B cell (primary cell): ENCODE results near the gene SMPD3. TPM values are rescaled to one million over a fixed set of nuclear protein-coding genes. Genes with fewer than 3 reads are reported as not detected.

Experiments
- ATAC-seq: fragments of 200-7000 bp; cut with Tn5 transposase; one replicate; pipeline ENCODE4 v1.10.0; 2021; ENCODE audit warnings: low read depth, mild to moderate bottlenecking, moderate number of reproducible peaks, moderate library complexity
- CTCF ChIA-PET: fragments of 350-600 bp; sonication (Branson Sonifier 250); formaldehyde crosslinking; loops from one replicate; lab custom pipeline; 2021; ENCODE audit warnings: antibody characterized with exemption, inconsistent platforms; lab: Charles Lee
- POLR2A ChIA-PET: fragments of 350-600 bp; sonication (Branson Sonifier 250); formaldehyde crosslinking; loops from one replicate; lab custom pipeline; 2021; ENCODE audit warnings: antibody characterized with exemption; lab: Charles Lee
- DNase-seq: peaks from one replicate; pipeline ENCODE4 v3.0.0; 2013
- H2AFZ ChIP-seq: 2 replicates; pipeline ENCODE4 v1.6.1; 2012; ENCODE audit warnings: mild to moderate bottlenecking, low read depth, low read length; ENCODE audit not compliant: insufficient read depth, poor library complexity, severe bottlenecking
- H3K27ac ChIP-seq, 2 donors: 1 replicate in 1 of 2; 2 replicates in 1 of 2; pipeline ENCODE4 v1.5.1; 2012 to 2013; ENCODE audit warnings: low read length in 2 of 2, mild to moderate bottlenecking in 2 of 2, moderate library complexity in 1 of 2
- H3K27me3 ChIP-seq, 4 experiments: fragments of 200-600 bp in 1 of 4; sonication (generic) in 1 of 4; replicated peaks in 1 of 4; 1 replicate in 2 of 4; 2 replicates in 2 of 4; pipeline versions ENCODE4 v1.6.1 to v1.7.0; 2013 to 2016; ENCODE audit warnings: low read length in 3 of 4, mild to moderate bottlenecking in 2 of 4, mixed read lengths in 1 of 4, moderate library complexity in 1 of 4; ENCODE audit not compliant: insufficient read depth in 4 of 4, control insufficient read depth in 3 of 4; ENCODE audit errors: control extremely low read depth in 1 of 4
- H3K36me3 ChIP-seq, 2 experiments: replicated peaks in 1 of 2; 1 replicate in 1 of 2; 2 replicates in 1 of 2; pipeline versions ENCODE4 v1.6.1 to v1.7.1; 2013; ENCODE audit warnings: low read length in 1 of 2; ENCODE audit not compliant: insufficient read depth in 2 of 2, control insufficient read depth in 1 of 2; ENCODE audit errors: control extremely low read depth in 1 of 2, extremely low read depth in 1 of 2
- H3K4me1 ChIP-seq, 2 donors: fragments of 200-600 bp in 1 of 2; sonication (generic) in 1 of 2; 1 replicate in 1 of 2; 2 replicates in 1 of 2; pipeline versions ENCODE4 v1.5.1 to v1.6.1; 2013 to 2017; ENCODE audit warnings: low read length in 2 of 2; ENCODE audit not compliant: control insufficient read depth in 2 of 2, insufficient read depth in 2 of 2
- H3K4me2 ChIP-seq: replicated peaks from 2 replicates; pipeline ENCODE3; 2012; ENCODE audit warnings: mild to moderate bottlenecking, low read depth, low read length; ENCODE audit not compliant: poor library complexity, severe bottlenecking
- H3K4me3 ChIP-seq, 5 experiments: fragments of 200-600 bp in 1 of 5; sonication (generic) in 1 of 5; 1 replicate in 3 of 5; 2 replicates in 2 of 5; pipeline versions ENCODE4 v1.5.1 to v1.7.0; 2011 to 2016; ENCODE audit warnings: low read length in 4 of 5, mild to moderate bottlenecking in 4 of 5, low read depth in 2 of 5, control low read depth in 1 of 5, moderate library complexity in 1 of 5; ENCODE audit not compliant: insufficient read depth in 1 of 5; ENCODE audit errors: control extremely low read depth in 1 of 5, extremely low read depth in 1 of 5
- H3K79me2 ChIP-seq: fragments of 200-600 bp; sonication (generic); one replicate; pipeline ENCODE4 v1.6.0; 2016; ENCODE audit warnings: low read length; ENCODE audit not compliant: control insufficient read depth, insufficient read depth
- H3K9ac ChIP-seq: fragments of 200-600 bp; sonication (generic); 2 replicates; pipeline ENCODE4 v1.6.1; 2017; ENCODE audit warnings: mild to moderate bottlenecking, low read length, moderate library complexity
- H3K9me3 ChIP-seq, 3 donors: one replicate each; pipeline versions ENCODE4 v1.6.1 to v1.7.1; 2013; ENCODE audit warnings: low read length in 2 of 3; ENCODE audit not compliant: control insufficient read depth in 2 of 3, insufficient read depth in 1 of 3; ENCODE audit errors: control extremely low read depth in 1 of 3
- H4K20me1 ChIP-seq: 2 replicates; pipeline ENCODE4 v1.6.0; 2012; ENCODE audit warnings: mild to moderate bottlenecking, low read length; ENCODE audit not compliant: insufficient read depth, control insufficient read depth, poor library complexity, severe bottlenecking
- H3K27ac Mint-ChIP-seq: one replicate; pipeline ENCODE4 v1.8.0; 2021; ENCODE audit warnings: mixed read lengths
- H3K27me3 Mint-ChIP-seq: one replicate; pipeline ENCODE4 v1.8.0; 2021; ENCODE audit warnings: mixed read lengths
- H3K4me1 Mint-ChIP-seq: one replicate; pipeline ENCODE4 v1.8.0; 2021; ENCODE audit warnings: mixed read lengths
- H3K4me3 Mint-ChIP-seq: one replicate; pipeline ENCODE4 v1.8.0; 2021; ENCODE audit warnings: mixed read lengths
- H3K9me3 Mint-ChIP-seq: one replicate; pipeline ENCODE4 v1.8.0; 2022; ENCODE audit warnings: mixed read lengths; ENCODE audit not compliant: insufficient read depth
- EZH2 ChIP-seq: IDR thresholded peaks from 2 replicates; pipeline ENCODE4 v1.6.1; 2012; ENCODE audit warnings: borderline replicate concordance, low read depth, mild to moderate bottlenecking, moderate library complexity, low read length; ENCODE audit not compliant: insufficient read depth, poor library complexity, severe bottlenecking
- WGBS: methylation state at CpG from one replicate; pipeline ENCODE4 v1.1.5; 2013; ENCODE audit warnings: missing lambda C conversion rate; ENCODE audit not compliant: insufficient coverage; 5-methylcytosine and 5-hydroxymethylcytosine counted together
- intact Hi-C: fragments of 100-400 bp; cut with micrococcal nuclease; formaldehyde crosslinking; loops from one replicate; pipeline ENCODE4 v1.10.0; 2022
- polyA plus RNA-seq: library from polyadenylated mRNA; depleted of rRNA; stranded (reverse); fragments of >200 nt; gene quantifications from 2 replicates; pipeline ENCODE4 v1.2.3, GENCODE V29; 2012
- total RNA-seq, 2 donors: library from RNA; stranded (reverse); fragments of 120-200 nt in 1 of 2; gene quantifications; 1 replicate in 1 of 2; 2 replicates in 1 of 2; pipeline versions ENCODE4 v1.2.3 to v1.2.4, GENCODE V29; 2013 to 2022
- TF ChIP-seq, protein P1 (sequence below): fragments of 200-600 bp; IDR thresholded peaks from one replicate; pipeline ENCODE4 v1.8.0; 2022; ENCODE audit warnings: antibody characterized with exemption, mild to moderate bottlenecking

SMPD3 gene
- total and polyA plus RNA-seq, 2 donors (not counting 1 experiment from before 2014, with no cell fraction given) = 1.2 to 2.8 TPM

DNA sequence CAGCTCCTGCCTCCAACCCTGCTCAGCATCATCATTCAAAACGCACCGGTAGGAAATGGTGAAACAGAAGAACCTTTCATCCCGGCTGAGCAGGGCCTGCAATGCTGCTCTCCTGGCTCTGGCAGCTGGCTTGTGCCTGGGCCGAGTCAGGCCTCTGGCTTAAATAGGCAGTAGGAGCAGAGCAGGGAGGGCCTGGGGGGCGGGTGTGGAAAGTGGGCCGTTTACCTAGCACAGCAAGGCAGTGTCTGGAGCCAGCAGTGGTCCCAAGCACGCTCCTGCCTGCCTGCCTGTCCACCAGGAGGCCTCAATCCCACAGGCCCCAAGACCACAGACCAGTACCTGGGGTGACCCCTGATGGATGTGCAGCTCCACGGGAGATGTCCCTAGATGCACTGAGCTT is 59.3 kb downstream of the SMPD3 start:
- ChIA-PET CTCF (no interaction called here), POLR2A (no interaction called here)
- no peaks in the 10 kb centered on the region for H3K27me3 ChIP-seq
- H2AFZ ChIP-seq = no peak overlapping the region
- no peak overlapping the region for H3K27ac Mint-ChIP-seq
- H3K9me3 Mint-ChIP-seq = no peaks in the 10 kb centered on the region
- no peak overlapping the region for H3K9ac ChIP-seq
- H3K36me3 ChIP-seq = no peaks in the 10 kb centered on the region
- H3K27me3 Mint-ChIP-seq = no peaks in the 10 kb centered on the region
- peaks cover 15 to 20% of the 10 kb centered on the region in 2 donors for H3K4me1 ChIP-seq
- H3K27ac ChIP-seq = no peak overlapping the region
- no peak overlapping the region for H3K4me3 ChIP-seq
- H3K9me3 ChIP-seq = no peaks in the 10 kb centered on the region
- no peaks in the 10 kb centered on the region for H4K20me1 ChIP-seq
- H3K4me3 Mint-ChIP-seq = no peak overlapping the region
- no peak overlapping the region for H3K4me2 ChIP-seq
- no peak for ATAC-seq
- intact Hi-C loops = no loop called here
- no peaks in the 10 kb centered on the region for H3K79me2 ChIP-seq
- H3K4me1 Mint-ChIP-seq = peaks cover 18% of the 10 kb centered on the region
- WGBS = 96% methylated on average over 7 of the region's 8 CpGs
- no peak for DNase-seq
- TF ChIP-seq, protein P1, sequence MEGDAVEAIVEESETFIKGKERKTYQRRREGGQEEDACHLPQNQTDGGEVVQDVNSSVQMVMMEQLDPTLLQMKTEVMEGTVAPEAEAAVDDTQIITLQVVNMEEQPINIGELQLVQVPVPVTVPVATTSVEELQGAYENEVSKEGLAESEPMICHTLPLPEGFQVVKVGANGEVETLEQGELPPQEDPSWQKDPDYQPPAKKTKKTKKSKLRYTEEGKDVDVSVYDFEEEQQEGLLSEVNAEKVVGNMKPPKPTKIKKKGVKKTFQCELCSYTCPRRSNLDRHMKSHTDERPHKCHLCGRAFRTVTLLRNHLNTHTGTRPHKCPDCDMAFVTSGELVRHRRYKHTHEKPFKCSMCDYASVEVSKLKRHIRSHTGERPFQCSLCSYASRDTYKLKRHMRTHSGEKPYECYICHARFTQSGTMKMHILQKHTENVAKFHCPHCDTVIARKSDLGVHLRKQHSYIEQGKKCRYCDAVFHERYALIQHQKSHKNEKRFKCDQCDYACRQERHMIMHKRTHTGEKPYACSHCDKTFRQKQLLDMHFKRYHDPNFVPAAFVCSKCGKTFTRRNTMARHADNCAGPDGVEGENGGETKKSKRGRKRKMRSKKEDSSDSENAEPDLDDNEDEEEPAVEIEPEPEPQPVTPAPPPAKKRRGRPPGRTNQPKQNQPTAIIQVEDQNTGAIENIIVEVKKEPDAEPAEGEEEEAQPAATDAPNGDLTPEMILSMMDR = no peak
- no peak for TF ChIP-seq EZH2

DNA sequence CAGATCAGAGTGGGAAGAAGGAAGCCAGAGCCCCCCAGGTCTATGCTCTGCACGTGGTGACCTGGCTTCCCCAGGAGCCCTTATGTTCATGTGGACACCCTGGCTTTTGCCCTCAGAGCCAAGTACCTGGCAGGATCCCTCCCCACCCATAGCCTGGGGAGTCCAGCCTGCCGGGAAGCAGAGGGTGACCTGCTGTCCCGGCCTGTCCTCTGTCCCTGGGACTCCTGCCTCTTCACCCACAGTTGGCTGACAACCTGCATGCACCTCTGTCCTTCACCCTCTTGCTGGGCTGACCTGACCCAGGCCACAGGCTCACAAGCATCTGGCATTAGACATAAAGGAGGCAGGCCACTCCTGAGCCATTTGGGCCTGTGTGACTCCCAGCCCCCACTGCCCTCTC is 60.2 kb downstream of the SMPD3 start:
- no peaks in the 10 kb centered on the region for H3K27me3 Mint-ChIP-seq
- Histone ChIP-seq H3K4me3 (no peak overlapping the region), H2AFZ (no peak overlapping the region), H3K4me2 (no peak overlapping the region), H4K20me1 (no peaks in the 10 kb centered on the region), H3K27ac (no peak overlapping the region), H3K9me3 (no peaks in the 10 kb centered on the region), H3K36me3 (no peaks in the 10 kb centered on the region), H3K27me3 (no peaks in the 10 kb centered on the region), H3K4me1 (peaks cover 23 to 28% of the 10 kb centered on the region in 2 donors), H3K79me2 (no peaks in the 10 kb centered on the region), H3K9ac (no peak overlapping the region)
- TF ChIP-seq, protein P1 = no peak
- TF ChIP-seq EZH2 = no peak
- no peak for ATAC-seq
- peaks cover 26% of the 10 kb centered on the region for H3K4me1 Mint-ChIP-seq
- ChIA-PET POLR2A (no interaction called here), CTCF (no interaction called here)
- H3K27ac Mint-ChIP-seq = no peak overlapping the region
- 87% methylated on average over 3 of the region's 3 CpGs for WGBS
- H3K9me3 Mint-ChIP-seq = no peaks in the 10 kb centered on the region
- no peak overlapping the region for H3K4me3 Mint-ChIP-seq
- intact Hi-C loops = no loop called here
- DNase-seq = no peak
